T-helper 2 cell (primary cell): ENCODE data around the gene MMAB.
"Not testable (repeated sequence)": the region's sequence is repeated elsewhere in the genome, so short reads cannot be mapped to it uniquely, and the experiment has no call there.

ENCODE experiments used
- DNase-seq, 5 experiments: peaks; one replicate each; pipeline versions ENCODE4 v3.0.0 to v3.0.0-alpha.2; 2012 to 2022
- total RNA-seq, 2 donors: gene quantifications; one replicate each; lab custom pipeline; 2026; lab: John Stamatoyannopoulos, UW

MMAB gene
- 9.4 to 10.5 reads per million in 2 donors for total RNA-seq

DNA sequence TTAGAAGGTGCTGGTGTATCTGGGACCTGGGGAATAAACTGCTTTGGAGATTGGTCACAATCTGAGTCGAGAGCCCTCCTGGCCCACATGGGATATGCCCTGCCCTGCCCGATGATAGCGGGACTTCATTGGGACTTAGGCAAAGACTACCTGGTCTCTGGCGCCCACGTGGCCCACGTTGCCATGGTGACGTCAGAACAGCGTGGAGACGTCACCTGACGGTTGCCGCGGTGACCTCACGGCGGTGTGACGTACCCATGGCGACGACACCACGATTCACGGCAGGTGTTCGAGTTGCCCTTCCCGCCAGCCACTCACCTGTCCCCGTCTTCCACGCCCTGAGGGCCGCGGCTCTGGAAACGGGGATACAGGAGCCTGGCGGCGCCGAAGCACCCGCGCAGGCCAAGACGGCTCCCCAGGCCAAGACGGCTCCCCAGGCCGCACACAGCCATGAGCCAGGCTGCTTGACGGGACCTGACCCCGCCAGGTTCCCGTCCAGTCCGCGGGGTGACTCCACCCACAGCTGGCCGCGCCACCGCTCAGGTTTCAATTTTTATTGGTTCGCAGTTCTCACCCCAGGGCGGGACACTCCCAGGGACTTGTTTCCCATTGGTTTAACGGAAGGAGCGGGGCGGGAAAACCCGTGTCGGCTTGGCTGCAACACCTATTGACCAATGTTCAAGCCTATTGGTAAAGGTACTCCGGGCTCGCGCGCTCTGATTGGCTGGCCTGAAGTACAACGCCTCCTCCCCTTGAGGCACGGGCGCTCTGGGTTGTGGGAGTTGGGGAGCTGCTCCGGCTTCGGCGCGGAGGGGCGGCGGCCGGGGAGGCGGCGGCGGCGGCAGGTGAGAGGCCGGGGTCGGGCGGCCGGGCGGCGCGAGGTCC lies at the start of gene MMAB, which contains the start of gene MVK:
Gene MMAB, minus strand, starts transcription at position 476 of the 885 bp plus-strand sequence. Its CDS starts 24 bp downstream, at position 452.
Gene MVK, plus strand, starts transcription at position 766 of the 885 bp plus-strand sequence. CDS start 1,029 bp downstream, outside the sequence.
- peak; percentile 89 to 100 (median 98) for DNase-seq

GRCh38 chr12:109621901-109622364 lies 48.6 kb upstream of the MMAB start:
- DNase-seq: no peak

DNA sequence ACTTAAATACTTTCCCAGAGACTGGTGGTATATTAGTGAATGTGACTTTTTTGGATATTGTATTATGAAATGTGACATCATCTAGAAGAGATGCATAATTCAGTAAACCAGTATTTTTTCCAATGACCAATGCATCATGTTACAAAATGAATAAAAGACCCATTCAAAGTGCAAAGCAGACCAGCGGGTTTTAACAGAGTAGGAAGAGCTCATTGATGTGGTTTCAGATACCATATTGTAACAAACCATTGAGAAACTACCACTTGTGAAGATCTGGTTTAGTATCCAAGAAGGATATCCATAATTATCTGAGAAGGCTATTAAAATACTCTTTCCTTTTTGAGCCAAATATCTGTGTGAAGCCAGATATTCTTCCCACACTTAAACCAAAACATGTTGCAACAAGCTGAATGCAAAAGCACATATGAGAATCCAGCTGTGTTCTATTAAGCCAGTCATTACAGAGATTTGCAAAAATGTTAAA lies 47.9 kb upstream of the MMAB start:
- no peak for DNase-seq

DNA sequence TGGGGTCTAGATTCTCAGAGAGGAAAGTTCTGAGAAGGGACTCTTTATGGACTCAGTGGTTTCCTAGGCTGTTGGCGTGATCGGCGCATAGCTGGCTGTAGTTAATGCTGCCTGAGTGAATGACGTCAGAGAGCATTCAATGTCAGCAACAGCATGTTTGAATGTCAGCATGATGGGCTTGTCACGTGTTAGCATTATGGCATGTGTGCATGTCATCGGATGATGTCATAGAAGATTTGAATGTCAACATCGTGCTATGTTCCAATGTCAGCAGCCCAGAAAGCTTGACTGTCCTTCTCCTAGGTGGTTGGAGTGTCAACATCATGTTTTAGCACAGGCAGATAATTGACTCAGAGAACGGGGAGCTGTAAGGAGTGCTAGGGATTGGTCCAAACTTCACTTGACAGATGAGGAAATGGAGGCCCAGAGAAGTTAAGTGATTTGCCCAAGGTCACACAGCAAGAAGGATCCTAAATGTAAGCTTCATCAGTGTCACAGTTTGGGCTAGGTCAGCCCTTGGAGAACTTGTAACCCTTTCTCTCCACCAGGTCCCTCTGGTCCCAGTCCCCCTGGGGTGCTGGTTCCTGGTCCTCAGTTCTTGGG lies 45.8 kb upstream of the MMAB start:
- no peak for DNase-seq

DNA sequence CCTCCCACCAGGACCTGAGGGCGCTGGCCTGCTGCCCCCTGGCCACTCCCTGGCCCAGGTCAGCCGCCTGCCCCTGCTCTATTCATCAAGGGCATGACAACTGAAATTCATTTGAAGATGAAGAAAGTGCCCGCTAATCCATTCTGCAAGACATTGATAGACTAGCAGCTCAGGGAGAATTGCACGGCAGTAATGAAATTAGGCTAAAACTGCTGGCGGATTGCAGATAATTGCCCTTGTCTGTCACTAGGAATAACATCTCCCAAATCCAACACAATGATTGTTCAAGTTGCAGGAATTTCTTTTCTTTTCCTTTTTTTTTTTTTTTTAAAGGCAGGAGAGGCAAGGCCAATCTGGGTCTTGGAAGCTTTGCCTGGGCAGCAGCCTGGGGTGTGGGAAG lies 44.8 kb upstream of the MMAB start:
- no peak for DNase-seq

GRCh38 chr12:109617491-109617890 lies 44.2 kb upstream of the MMAB start:
- no peak for DNase-seq

GRCh38 chr12:109615556-109616229 lies 42.4 kb upstream of the MMAB start:
- DNase-seq: no peak

- no peak for DNase-seq
Measured at GRCh38 chr12:109613649-109614455, 40.5 kb upstream of the MMAB start.

DNA sequence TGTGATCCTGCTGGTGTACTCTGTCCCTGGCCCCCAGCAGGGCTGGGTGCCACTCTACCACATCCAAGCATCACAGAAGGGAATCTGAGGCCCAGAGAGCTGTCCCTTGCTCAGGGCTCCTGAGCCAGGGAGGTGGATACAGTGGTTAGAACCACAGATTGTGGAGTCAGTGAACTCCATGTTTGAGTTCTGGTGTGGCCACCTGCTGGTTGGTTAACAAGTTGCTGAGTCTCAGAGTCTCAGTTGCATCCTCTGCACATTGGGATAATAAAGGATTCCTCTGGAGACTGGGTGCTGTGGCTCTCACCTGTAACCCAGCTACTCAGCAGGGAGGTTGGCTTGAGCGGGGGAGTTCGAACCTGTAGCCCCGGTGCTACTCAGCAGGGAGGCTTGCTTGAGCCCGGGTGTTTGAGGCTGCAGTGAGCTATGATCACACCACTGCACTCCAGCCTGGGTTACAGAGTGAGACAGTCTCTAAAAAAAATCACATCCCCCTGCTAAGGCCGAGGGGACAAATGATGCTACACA lies 39.7 kb upstream of the MMAB start:
- DNase-seq: peak in 1 of 5 experiments; percentile 13

GRCh38 chr12:109612003-109612402 lies 38.7 kb upstream of the MMAB start:
- DNase-seq: no peak

GRCh38 chr12:109611223-109611622 lies 37.9 kb upstream of the MMAB start:
- DNase-seq: no peak

DNA sequence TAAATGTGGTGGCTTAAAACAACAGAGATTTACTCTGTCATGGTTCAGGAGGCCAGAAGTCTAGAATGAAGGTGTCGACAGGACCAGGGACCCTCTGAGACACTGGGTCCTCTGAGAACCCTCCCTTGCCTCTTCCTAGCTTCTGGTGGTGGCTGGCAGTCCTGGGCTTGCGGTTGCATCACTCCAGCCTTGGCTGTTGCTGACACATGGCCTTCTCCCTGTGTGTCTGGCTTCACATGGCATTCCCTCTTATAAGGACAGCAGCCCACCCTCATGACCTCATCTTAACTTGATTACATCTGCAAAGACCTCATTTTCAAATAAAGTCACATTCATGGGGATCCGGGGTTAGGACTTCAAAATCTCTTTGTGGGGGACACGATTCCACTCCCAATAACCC lies 37.2 kb upstream of the MMAB start:
- DNase-seq: no peak

DNA sequence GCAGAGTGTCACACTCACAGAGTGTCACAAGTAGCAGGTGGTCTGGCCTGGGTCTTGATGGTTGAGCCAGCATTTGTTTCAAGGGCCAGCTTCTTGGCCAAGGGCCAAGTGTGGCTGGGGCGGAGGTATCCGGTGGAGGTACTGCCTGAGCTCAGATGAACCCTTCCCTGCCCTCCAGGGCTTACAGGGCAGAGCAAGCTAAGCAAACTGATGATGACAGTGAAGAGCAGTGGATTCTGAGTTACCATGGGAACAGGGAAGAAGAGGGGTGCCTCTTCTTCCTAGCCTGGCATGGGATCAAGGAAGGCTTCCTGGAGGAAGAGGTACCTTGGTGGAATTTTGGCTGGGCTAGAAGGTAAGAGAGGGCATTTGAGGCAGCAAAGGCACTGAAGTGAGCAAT lies 36.0 kb upstream of the MMAB start:
- no peak for DNase-seq

- no peak for DNase-seq
Measured at GRCh38 chr12:109608793-109609192, 35.5 kb upstream of the MMAB start.

GRCh38 chr12:109608270-109608669 lies 35.0 kb upstream of the MMAB start:
- no peak for DNase-seq

DNA sequence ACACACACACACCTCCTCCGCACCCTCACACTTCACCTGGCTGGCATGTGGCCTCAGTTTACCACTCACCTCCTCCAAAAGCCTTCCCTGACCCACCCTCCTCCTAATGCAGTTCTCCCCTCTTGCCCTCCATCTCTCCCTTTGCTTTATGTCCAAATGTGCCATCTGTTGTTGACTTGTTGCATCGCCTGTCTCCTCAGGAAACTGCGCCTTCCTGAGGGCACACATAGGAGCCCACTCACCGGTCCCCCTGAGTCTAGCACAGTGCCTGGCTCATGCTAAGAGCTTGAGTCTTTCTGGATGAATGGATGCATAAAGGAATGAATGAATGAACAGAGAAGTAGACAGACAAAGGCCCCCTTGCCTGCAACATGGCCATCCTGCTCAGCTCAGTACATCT lies 34.3 kb upstream of the MMAB start:
- no peak for DNase-seq

DNA sequence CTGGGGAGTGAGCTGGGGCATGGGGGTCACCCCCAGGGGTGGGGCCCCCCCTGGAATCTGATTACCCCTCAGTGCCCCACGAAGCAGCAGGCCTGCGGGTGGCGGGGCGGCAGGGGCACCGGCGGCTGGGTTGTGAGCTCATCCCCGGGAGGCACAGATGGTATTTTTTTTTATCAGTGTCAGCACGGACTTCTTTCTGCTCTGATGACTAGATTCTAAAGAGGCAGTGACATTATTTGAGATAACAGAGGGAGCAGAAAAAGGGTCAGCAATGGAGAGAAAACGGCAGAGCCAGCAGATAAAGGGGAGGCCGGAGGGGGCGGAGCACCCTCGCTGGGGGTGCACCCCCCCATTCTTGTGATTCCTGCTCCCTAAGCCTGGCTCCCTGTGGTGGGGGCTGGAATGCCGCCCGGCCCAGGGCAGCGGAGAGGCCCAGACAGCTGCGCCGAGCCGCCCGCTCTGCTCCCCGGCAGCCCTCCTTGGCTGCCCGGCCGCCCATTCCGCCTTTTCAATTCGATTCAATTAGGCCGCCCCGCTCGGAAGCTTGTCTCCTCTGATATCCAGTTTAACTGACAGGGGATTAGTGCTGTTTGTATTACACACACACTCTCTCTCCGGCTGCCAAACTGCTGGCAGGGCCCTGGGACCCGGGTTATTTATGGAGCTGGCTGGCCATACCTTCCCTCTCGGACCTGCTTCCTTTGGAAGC lies 33.2 kb upstream of the MMAB start:
- DNase-seq: no peak

GRCh38 chr12:109605599-109606228 lies 32.4 kb upstream of the MMAB start:
- no peak for DNase-seq

DNA sequence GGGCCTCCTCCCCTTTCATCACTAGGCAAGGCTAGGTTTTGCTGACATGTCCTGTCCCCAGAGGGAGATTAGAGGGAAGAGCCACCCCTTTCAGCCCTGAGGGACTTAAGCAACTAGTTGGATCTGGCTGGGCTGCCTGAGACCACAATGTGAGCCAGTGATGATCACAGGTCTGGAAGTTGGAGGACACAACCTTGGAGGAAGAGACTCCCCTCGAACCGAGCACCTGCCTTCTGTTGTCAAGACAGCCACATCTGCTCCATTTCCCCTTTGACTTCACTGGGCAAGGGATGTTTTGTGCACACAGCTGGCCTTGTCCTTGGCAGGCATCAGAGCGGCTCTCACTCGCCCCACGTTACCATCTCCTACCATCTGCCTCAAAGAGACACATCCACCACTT lies 31.7 kb upstream of the MMAB start:
- DNase-seq: no peak

- no peak for DNase-seq
Measured at GRCh38 chr12:109604132-109604585, 30.9 kb upstream of the MMAB start.

- not testable (repeated sequence) for DNase-seq
Measured at GRCh38 chr12:109602132-109602531, 28.8 kb upstream of the MMAB start.
